ENCODE results near the gene TMEM245.

TMEM245 gene

DNA sequence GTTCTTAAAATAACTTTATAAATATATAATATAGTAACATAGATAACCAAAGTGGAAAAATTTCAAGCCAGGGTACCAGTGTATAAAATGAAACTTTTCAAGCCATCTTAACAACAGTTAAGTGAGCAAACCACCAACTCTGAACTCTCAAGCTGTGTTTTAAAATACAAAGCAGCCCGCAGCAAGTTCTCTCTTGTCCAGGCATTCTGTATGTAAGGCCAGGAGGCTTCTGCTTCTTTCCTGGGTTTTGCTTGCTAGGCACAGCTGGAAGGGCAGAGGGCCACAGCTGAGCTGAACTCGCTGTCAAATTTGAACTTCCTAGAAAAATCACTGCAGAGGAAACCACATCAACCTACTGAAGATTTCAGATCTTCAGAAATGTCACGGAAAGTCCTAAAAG is 99.6 kb downstream of the TMEM245 start:
- Histone ChIP-seq H3K4me3 (ENCODE audit: low read depth in 1 of 2, low read length in 2 of 2) (no peak overlapping the region), H3K9me3 (ENCODE audit: control insufficient read depth in 1 of 2, low read length in 2 of 2) (no peaks in the 10 kb centered on the region), H3K27me3 (ENCODE audit: control insufficient read depth in 1 of 2, insufficient read depth in 2 of 2, low read length in 2 of 2) (no peaks in the 10 kb centered on the region), H3K27ac (ENCODE audit: low read depth, low read length) (no peak overlapping the region), H3K4me1 (ENCODE audit: control insufficient read depth in 1 of 2, insufficient read depth in 2 of 2, low read length in 2 of 2) (no peaks in the 10 kb centered on the region), H3K36me3 (ENCODE audit: control insufficient read depth in 1 of 2, insufficient read depth in 2 of 2, low read length in 2 of 2) (peaks cover 12 to 18% of the 10 kb centered on the region in 2 donors), H3K9ac (ENCODE audit: low read depth in 1 of 2, low read length in 2 of 2) (no peak overlapping the region)

DNA sequence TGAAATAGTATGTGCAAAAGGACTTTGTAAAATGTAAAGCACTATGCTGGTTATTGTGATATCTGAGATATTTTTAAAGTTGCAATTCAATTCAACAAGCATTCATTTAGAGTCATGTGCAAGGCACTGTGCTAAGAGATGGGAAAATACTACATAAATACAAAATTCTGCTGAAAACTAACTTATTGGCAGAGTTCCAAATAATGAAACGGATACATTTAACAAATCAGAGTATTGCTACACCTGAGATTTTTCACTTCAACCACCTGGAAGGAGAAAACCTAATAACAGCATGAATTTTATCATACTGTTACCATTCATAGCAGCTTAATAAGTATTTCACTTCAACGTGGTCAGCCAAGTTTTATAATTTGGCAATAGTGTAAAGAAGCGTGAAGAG is 100.3 kb downstream of the TMEM245 start:
- Histone ChIP-seq H3K27me3 (ENCODE audit: control insufficient read depth in 1 of 2, insufficient read depth in 2 of 2, low read length in 2 of 2) (no peaks in the 10 kb centered on the region), H3K4me3 (ENCODE audit: low read depth in 1 of 2, low read length in 2 of 2) (no peak overlapping the region), H3K9ac (ENCODE audit: low read depth in 1 of 2, low read length in 2 of 2) (no peak overlapping the region), H3K27ac (ENCODE audit: low read depth, low read length) (no peak overlapping the region), H3K36me3 (ENCODE audit: control insufficient read depth in 1 of 2, insufficient read depth in 2 of 2, low read length in 2 of 2) (peaks cover 12 to 14% of the 10 kb centered on the region in 2 donors), H3K9me3 (ENCODE audit: control insufficient read depth in 1 of 2, low read length in 2 of 2) (no peaks in the 10 kb centered on the region), H3K4me1 (ENCODE audit: control insufficient read depth in 1 of 2, insufficient read depth in 2 of 2, low read length in 2 of 2) (no peaks in the 10 kb centered on the region)

DNA sequence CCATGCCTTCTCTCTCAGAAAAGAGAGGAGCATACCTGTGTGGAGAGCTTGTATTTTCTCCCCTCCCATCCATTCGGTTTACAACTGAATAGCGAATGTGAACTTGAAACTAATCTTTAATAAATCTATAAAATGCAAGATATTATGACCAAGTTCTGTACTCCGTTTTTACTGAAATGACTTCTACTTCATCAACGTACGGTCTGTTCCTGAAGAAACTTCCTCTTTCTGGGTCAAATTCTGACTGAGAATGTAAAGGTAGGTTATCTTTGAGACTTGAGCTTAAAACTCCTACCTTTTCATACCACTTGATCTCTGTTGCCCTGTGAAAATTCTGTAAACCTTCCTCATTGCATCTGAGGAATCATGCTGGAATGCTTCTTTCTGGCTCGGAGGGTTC is 102.3 kb downstream of the TMEM245 start:
- Histone ChIP-seq H3K9ac (ENCODE audit: low read depth in 1 of 2, low read length in 2 of 2) (no peak overlapping the region), H3K27ac (ENCODE audit: low read depth, low read length) (no peak overlapping the region), H3K4me1 (ENCODE audit: control insufficient read depth in 1 of 2, insufficient read depth in 2 of 2, low read length in 2 of 2) (peaks cover under 1 to 2% of the 10 kb centered on the region in 2 donors)

DNA sequence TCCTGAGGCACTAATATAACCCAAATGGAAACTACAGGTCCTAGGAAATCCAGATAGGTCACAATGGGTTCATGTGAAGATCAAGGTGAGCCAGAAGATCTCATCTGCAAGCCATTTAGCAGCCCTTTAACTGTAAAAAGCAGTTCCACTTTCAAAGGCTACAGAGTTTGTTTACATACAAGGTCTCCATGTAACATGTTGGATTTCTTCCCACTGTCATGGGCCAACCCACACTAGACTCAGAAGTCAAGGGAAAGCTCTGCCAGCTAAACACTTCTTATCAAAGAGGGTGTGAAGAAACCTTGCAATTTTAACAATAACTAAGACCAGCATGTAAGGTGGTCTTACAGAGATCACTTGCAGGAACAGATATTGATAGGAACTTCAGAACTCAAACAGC is 102.7 kb downstream of the TMEM245 start:
- H3K9me3 ChIP-seq (ENCODE audit: control insufficient read depth in 1 of 2, low read length in 2 of 2): no peaks in the 10 kb centered on the region
- no peaks in the 10 kb centered on the region for H3K27me3 ChIP-seq (ENCODE audit: control insufficient read depth in 1 of 2, insufficient read depth in 2 of 2, low read length in 2 of 2)
- peaks cover 5 to 6% of the 10 kb centered on the region in 2 donors for H3K4me1 ChIP-seq (ENCODE audit: control insufficient read depth in 1 of 2, insufficient read depth in 2 of 2, low read length in 2 of 2)
- peaks cover 9 to 14% of the 10 kb centered on the region in 2 donors for H3K36me3 ChIP-seq (ENCODE audit: control insufficient read depth in 1 of 2, insufficient read depth in 2 of 2, low read length in 2 of 2)
- no peak overlapping the region for H3K4me3 ChIP-seq (ENCODE audit: low read depth in 1 of 2, low read length in 2 of 2)
- H3K27ac ChIP-seq (ENCODE audit: low read depth, low read length): no peak overlapping the region
- H3K9ac ChIP-seq (ENCODE audit: low read depth in 1 of 2, low read length in 2 of 2): no peak overlapping the region

More for the DNA sequence above, 102.3 kb downstream of the TMEM245 start:
- Histone ChIP-seq H3K36me3 (ENCODE audit: control insufficient read depth in 1 of 2, insufficient read depth in 2 of 2, low read length in 2 of 2) (peaks cover 9 to 14% of the 10 kb centered on the region in 2 donors), H3K9me3 (ENCODE audit: control insufficient read depth in 1 of 2, low read length in 2 of 2) (no peaks in the 10 kb centered on the region), H3K4me3 (ENCODE audit: low read depth in 1 of 2, low read length in 2 of 2) (no peak overlapping the region), H3K27me3 (ENCODE audit: control insufficient read depth in 1 of 2, insufficient read depth in 2 of 2, low read length in 2 of 2) (no peaks in the 10 kb centered on the region)

DNA sequence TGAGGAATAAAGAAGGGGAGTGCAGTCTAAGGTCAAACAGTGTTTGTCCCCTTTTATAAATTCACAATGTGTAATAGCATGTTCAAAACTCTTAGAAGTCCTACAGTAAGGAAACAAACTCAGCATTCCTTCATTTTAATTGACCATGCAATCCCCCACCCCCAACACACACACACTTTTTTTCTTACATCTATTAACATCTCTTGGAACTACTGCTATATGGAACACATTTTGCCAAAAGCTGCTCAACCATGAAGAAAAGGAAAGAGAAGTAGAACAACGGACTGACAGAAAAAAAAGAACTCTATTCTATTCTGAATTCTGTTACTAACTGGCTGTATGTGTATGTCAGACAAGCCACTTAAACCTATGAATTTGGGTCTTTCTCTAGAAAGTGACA is 103.6 kb downstream of the TMEM245 start:
- Histone ChIP-seq H3K4me3 (ENCODE audit: low read depth in 1 of 2, low read length in 2 of 2) (no peak overlapping the region), H3K9ac (ENCODE audit: low read depth in 1 of 2, low read length in 2 of 2) (no peak overlapping the region), H3K27ac (ENCODE audit: low read depth, low read length) (no peak overlapping the region), H3K36me3 (ENCODE audit: control insufficient read depth in 1 of 2, insufficient read depth in 2 of 2, low read length in 2 of 2) (peaks cover 9 to 14% of the 10 kb centered on the region in 2 donors), H3K4me1 (ENCODE audit: control insufficient read depth in 1 of 2, insufficient read depth in 2 of 2, low read length in 2 of 2) (peaks cover 8 to 10% of the 10 kb centered on the region in 2 donors), H3K27me3 (ENCODE audit: control insufficient read depth in 1 of 2, insufficient read depth in 2 of 2, low read length in 2 of 2) (no peaks in the 10 kb centered on the region), H3K9me3 (ENCODE audit: control insufficient read depth in 1 of 2, low read length in 2 of 2) (no peaks in the 10 kb centered on the region)

DNA sequence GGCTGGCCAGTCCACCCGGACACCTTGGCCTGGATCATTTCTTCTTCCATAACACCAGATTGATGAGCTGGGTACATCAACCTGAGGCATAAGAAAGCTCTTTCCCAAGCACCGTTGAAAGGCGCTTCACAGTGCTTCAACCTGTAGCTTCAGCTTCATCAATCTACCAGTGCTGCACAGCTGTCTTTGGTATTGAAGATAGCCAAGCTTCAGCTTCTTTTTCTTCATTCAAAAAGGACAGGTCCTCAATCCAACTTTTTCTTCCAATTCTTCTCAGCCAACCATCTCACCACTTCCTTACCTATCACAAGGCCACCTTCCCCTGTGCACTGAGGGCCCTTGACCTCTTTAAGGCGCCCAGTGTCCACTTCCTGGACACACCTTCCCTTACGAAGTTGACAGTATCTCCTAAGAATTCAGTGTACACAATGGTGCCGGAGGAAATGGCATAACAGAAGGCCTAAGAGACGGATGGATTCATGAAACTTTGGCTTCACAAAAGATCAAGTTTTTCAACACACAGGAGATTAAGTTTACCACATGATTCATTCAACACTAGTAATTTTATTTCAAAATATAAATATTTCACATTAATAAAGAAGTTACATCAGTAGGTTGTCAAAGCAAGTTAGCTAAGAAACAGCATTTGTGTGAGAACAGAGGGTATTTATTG is 105.0 kb downstream of the TMEM245 start:
- Histone ChIP-seq H3K4me1 (ENCODE audit: control insufficient read depth in 1 of 2, insufficient read depth in 2 of 2, low read length in 2 of 2) (peaks cover 8 to 10% of the 10 kb centered on the region in 2 donors), H3K27me3 (ENCODE audit: control insufficient read depth in 1 of 2, insufficient read depth in 2 of 2, low read length in 2 of 2) (no peaks in the 10 kb centered on the region), H3K27ac (ENCODE audit: low read depth, low read length) (no peak overlapping the region), H3K36me3 (ENCODE audit: control insufficient read depth in 1 of 2, insufficient read depth in 2 of 2, low read length in 2 of 2) (peaks cover 4 to 14% of the 10 kb centered on the region in 2 donors), H3K9ac (ENCODE audit: low read depth in 1 of 2, low read length in 2 of 2) (no peak overlapping the region), H3K9me3 (ENCODE audit: control insufficient read depth in 1 of 2, low read length in 2 of 2) (no peaks in the 10 kb centered on the region), H3K4me3 (ENCODE audit: low read depth in 1 of 2, low read length in 2 of 2) (no peak overlapping the region)

DNA sequence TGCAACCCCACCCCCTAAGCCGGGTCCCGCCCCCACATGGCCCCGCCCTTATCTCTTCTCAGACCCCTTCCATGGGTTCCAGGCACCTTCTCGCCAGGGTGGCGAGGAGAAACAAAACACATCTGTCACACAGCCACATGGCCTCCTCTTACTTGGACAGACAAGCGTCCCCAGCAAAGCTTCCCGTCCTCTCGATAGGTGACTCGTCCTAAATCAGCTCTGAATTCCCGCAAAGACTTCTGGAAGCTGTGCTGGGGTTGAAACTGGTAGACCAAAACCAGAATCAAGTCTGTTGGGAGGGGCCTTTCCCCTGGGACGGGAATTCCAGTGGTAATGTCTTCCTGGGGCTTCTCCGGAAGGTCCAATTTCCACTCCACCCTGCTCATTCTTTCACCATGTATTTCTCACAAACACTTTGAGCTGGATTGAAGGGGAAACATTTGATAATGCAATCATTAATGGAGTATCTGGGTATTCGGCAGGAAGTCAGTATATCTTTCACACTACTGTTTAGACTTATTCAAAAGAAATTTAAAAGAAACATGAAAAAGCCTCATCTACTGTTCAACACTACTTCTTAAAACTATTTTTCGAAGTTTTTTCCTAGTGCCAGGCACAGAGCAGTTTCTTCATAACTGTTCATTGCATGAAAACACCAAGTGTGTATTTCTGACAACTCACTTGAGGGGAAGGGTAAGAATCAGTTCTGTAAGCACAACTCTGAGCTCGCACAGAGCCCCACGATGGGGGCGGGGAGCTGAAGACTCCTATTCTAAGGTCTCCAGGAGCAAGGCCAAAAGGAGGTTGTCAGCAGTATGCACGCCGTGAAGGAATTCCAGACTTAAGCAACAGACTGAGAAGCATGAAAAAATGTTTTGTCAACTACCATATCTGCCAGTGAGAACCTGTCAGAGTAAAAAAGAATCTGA is 105.8 kb downstream of the TMEM245 start:
- Histone ChIP-seq H3K9me3 (ENCODE audit: control insufficient read depth in 1 of 2, low read length in 2 of 2) (no peaks in the 10 kb centered on the region), H3K4me3 (ENCODE audit: low read depth in 1 of 2, low read length in 2 of 2) (peak overlapping the region; percentile 65 to 77), H3K27ac (ENCODE audit: low read depth, low read length) (peak overlapping the region; percentile 72), H3K9ac (ENCODE audit: low read depth in 1 of 2, low read length in 2 of 2) (peak overlapping the region in 1 of 2 donors; percentile 44), H3K4me1 (ENCODE audit: control insufficient read depth in 1 of 2, insufficient read depth in 2 of 2, low read length in 2 of 2) (peaks cover 8 to 10% of the 10 kb centered on the region in 2 donors), H3K36me3 (ENCODE audit: control insufficient read depth in 1 of 2, insufficient read depth in 2 of 2, low read length in 2 of 2) (peaks cover 0 to 8% of the 10 kb centered on the region in 2 donors), H3K27me3 (ENCODE audit: control insufficient read depth in 1 of 2, insufficient read depth in 2 of 2, low read length in 2 of 2) (no peaks in the 10 kb centered on the region)

DNA sequence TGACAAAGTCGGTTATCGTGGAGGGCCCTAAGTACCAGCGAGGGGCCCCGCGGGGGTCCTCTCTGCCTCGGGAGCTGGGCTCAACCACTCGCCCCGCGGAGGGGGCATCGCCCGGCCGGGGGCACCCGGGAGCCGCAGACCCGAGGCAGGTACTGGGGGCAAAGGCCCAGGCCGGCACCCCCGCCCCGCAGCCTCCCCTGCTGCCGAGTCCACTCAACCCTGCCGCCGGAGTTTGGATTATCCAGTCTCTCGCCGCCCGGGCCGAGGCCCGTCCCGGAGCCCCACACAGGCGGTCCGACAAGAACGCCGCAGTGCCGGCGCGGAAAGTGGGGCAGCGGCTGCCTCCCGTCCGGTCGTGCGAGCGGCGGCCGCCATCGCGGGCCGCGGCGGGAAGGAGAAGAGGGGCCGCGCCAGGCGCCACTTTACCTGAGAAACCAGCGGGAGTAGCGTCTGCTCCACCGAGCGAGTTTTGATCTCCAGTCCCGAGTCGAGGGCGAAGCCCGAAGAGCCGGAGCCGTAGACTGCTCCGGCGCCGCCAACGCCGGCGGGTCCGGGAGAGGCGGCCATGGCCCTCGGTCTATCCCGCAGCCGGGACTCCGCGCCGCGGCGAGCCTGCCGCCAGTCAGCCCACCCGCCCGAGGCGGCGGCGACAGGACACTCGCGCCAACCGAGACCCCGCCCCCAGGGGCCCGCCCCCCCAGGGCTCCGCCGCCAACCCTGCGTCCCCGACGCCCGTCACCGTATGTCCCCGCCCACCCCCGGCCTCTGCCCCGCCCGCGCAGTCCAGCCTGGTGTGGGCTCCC is 106.7 kb downstream of the TMEM245 start, which contains the start of gene CTNNAL1:
TSS of gene CTNNAL1 (minus strand) at position 624 of the 803 bp plus-strand sequence. CDS start at position 567, 57 bp downstream.
- Histone ChIP-seq H3K4me1 (ENCODE audit: control insufficient read depth in 1 of 2, insufficient read depth in 2 of 2, low read length in 2 of 2) (peaks cover 8 to 10% of the 10 kb centered on the region in 2 donors), H3K36me3 (ENCODE audit: control insufficient read depth in 1 of 2, insufficient read depth in 2 of 2, low read length in 2 of 2) (peaks cover 0 to 7% of the 10 kb centered on the region in 2 donors), H3K27ac (ENCODE audit: low read depth, low read length) (peak within 1 kb of the TSS; percentile 72), H3K27me3 (ENCODE audit: control insufficient read depth in 1 of 2, insufficient read depth in 2 of 2, low read length in 2 of 2) (no peaks in the 10 kb centered on the region), H3K4me3 (ENCODE audit: low read depth in 1 of 2, low read length in 2 of 2) (peak within 1 kb of the TSS; percentile 77 to 80), H3K9ac (ENCODE audit: low read depth in 1 of 2, low read length in 2 of 2) (peak within 1 kb of the TSS; percentile 51 to 71), H3K9me3 (ENCODE audit: control insufficient read depth in 1 of 2, low read length in 2 of 2) (no peaks in the 10 kb centered on the region)

DNA sequence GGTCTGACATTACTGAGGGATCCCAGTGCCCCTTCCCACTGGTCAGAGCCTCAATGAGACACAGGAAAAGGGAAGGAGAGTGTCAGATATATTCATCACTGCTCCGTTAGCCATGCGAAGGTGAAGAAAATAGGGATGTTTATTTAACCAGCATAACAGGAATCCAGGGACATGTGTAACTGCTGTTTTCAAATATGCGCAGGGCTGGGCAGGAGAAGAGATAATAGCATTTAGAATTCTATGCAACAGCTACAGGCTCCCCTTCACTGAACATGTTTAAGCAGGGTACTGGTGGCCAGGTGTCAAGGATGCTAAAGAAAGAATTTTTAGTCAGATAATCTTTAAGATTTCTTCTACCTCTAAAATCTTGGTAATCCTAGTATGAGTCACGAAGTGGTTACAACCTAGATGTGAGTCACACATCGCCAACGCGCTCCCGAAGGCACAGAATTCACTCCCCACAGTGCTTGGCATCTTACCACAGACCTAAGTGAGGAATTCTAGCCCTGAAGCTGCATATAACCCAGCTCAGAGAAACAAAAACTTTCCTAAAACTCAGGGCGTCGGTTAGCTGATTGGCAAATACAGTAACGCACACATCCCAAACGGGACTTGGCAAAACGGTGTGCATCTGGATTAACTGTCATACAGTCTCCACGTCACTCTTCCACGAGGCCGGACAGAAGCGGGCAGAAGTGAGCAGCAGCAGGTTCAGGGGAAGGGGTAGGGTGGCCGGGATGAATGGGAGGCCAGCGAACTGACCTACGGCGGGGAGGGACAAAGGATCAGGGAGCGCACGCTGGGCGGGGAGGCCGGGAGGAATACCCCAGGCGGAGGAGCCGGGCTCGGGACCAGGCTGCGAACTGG is 107.5 kb downstream of the TMEM245 start:
- peaks cover 8 to 10% of the 10 kb centered on the region in 2 donors for H3K4me1 ChIP-seq (ENCODE audit: control insufficient read depth in 1 of 2, insufficient read depth in 2 of 2, low read length in 2 of 2)
- peak overlapping the region; percentile 51 to 71 for H3K9ac ChIP-seq (ENCODE audit: low read depth in 1 of 2, low read length in 2 of 2)

More for the DNA sequence above, 107.5 kb downstream of the TMEM245 start:
- H3K9me3 ChIP-seq (ENCODE audit: control insufficient read depth in 1 of 2, low read length in 2 of 2): no peaks in the 10 kb centered on the region
- H3K27me3 ChIP-seq (ENCODE audit: control insufficient read depth in 1 of 2, insufficient read depth in 2 of 2, low read length in 2 of 2): no peaks in the 10 kb centered on the region
- peaks cover 0 to 3% of the 10 kb centered on the region in 2 donors for H3K36me3 ChIP-seq (ENCODE audit: control insufficient read depth in 1 of 2, insufficient read depth in 2 of 2, low read length in 2 of 2)
- H3K27ac ChIP-seq (ENCODE audit: low read depth, low read length): peak overlapping the region; percentile 58
- H3K4me3 ChIP-seq (ENCODE audit: low read depth in 1 of 2, low read length in 2 of 2): peak overlapping the region; percentile 75 to 80
